Fibroblast of pulmonary artery (primary cell): Measurements from ENCODE around the gene TPM2.
A peak's percentile ranks its signal among the peaks of the same experiment; 100 is the strongest.

Experiments used
- DNase-seq: peaks from one replicate; pipeline ENCODE4 v3.0.0-alpha.2; 2010; ENCODE audit warnings: low read depth
- H3K4me3 ChIP-seq: replicated peaks from 2 replicates; pipeline ENCODE4 v1.5.1; 2011; ENCODE audit warnings: low read depth, mild to moderate bottlenecking, control low read depth, low read length, moderate library complexity
- CTCF ChIP-seq: IDR thresholded peaks from 2 replicates; pipeline ENCODE4 v1.5.1; 2011; ENCODE audit warnings: mild to moderate bottlenecking, control low read depth, low read length, inconsistent platforms; ENCODE audit errors: missing control alignments

Gene TPM2

GRCh38 chr9:35718721-35719511 is 29.2 kb upstream of the TPM2 start:
- DNase-seq = no peak
- no peak overlapping the region for H3K4me3 ChIP-seq
- TF ChIP-seq CTCF = no peak

DNA sequence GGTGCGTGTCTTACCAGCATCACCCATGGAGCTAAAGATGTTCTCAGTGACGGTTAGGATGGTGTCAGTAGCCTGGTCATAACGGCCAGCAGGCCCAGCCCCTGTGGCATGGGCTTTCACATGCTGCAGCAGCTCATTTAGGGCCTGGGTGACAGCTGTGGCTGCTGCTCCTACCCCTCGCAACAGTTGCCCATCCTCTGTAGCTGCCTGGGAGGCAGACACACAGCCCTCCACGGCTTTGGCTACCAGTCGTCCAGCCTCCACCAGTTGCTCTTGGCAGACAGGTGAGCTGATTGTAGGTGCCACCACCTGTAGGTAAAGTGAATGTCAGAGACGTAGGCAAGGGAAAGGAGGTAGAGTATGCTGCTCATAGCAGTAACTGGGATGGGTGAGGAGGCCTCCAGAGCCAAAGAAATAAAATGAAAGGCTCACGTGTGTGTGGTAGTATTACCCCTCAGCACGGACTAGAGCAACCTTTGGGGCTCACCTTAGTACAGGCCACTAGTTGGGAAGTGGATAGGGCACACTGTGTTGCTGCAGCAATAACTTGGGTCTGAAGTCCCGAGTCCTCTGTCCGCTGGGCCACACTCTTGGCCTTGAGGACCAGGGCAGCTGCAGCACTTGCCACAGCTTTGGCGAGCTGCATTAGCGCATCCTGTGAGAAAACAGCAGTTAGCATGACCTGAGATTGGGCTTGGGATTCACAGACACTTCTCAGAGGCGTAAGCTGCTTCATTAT is 27.6 kb upstream of the TPM2 start:
- no peak for DNase-seq
- no peak overlapping the region for H3K4me3 ChIP-seq
- no peak for TF ChIP-seq CTCF

DNA sequence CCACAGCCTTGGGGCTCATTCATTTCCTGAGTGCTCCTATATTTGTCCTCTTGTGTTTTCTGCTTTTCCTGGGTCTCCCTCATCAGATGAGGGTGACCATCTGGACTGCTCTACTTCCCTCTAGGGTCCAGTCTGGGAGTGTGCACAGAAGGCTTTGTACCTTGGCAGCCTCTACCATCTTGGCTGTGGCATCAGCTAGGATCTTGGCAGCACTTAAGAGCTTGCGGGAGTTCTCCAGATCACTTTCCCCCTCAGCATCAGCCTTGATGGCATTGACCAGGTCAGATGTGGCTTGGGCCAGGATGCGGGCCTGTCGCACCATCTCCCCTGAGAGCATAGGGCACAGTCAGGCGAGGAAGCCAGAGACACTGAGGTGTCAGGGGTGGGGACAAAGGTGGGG is 26.5 kb upstream of the TPM2 start:
- no peak for DNase-seq
- H3K4me3 ChIP-seq = no peak overlapping the region
- TF ChIP-seq CTCF = peak; percentile 4

DNA sequence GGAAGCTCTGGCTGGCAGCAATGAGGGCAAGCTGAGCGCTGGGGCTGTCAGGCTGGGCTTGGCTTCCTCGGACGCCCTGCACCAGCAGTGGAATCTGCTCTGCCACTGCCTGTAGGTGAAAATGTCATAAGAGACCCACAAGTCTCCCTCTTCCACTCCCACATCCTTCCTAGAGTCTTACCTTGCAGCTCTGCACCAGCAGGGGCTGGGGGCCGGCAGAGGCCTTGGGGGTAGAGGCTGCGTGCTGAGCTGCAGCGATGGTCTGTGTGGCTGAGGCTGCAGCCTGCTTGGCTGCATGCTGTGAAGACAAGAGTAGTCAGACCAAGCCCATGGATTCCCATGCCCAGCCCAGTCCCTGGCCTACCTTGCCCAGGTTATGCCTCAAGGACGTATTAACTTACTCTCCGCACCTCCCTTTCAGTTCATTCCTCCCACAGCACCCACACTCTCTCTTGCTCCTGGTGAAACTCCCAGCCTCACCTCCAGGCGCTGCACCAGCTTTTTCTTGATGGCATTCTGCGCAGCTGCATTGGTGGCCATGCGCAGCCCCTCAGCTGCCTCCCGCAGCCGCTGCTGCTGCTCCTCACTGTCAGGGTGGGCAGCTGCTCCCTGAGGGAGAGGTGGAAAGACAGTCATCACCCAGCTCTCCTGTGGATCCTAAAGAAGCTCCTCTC is 25.0 kb upstream of the TPM2 start:
- DNase-seq = no peak
- TF ChIP-seq CTCF = no peak
- H3K4me3 ChIP-seq = no peak overlapping the region

DNA sequence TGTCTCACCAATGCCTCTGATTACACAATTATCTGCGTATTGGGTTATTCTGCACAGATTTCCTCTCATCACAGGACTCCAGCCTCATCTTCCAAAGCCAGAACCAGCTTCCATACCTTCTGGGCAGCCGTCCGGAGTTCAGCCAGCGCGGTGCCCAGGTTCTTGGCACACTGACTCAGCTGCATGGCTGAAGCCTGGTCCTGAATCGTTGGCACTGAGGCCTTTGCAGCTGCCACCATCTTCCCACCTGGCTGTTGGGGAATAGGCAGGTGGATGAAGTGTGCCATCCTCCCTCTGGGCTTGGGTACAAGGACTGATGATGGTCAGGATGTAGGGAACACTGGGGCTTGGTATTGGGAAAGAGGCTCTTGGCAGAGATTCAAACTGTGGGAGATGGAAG is 24.4 kb upstream of the TPM2 start:
- H3K4me3 ChIP-seq = no peak overlapping the region

GRCh38 chr9:35713578-35713977 is 23.9 kb upstream of the TPM2 start:
- no peak for DNase-seq
- TF ChIP-seq CTCF = no peak
- no peak overlapping the region for H3K4me3 ChIP-seq

More for the DNA sequence above, 24.4 kb upstream of the TPM2 start:
- TF ChIP-seq CTCF = no peak
- DNase-seq = no peak
